GM23338 (cell line): ENCODE results near the gene TMX2.

ENCODE experiments used
- CREB1 ChIP-seq: fragments of 250-450 bp; sonication (Bioruptor Pico); IDR thresholded peaks from 2 replicates; pipeline ENCODE4 v1.5.0; 2020; ENCODE audit warnings: low read depth, mild to moderate bottlenecking, moderate library complexity
- CTCF ChIP-seq, 2 experiments: fragments of 200-600 bp in 1 of 2; sonication (generic) in 1 of 2; conservative IDR thresholded peaks; 2 replicates each; pipeline versions ENCODE4 v1.5.1 to v1.6.1; 2016 to 2017; ENCODE audit warnings: antibody characterized with exemption in 2 of 2, low read depth in 2 of 2, mild to moderate bottlenecking in 2 of 2, moderate library complexity in 1 of 2
- EZH2 ChIP-seq: fragments of 200-600 bp; sonication (generic); IDR thresholded peaks from one replicate; pipeline ENCODE4 v1.8.0; 2017; ENCODE audit warnings: antibody characterized with exemption, mild to moderate bottlenecking, low read depth; ENCODE audit not compliant: unreplicated experiment
- REST ChIP-seq: IDR thresholded peaks from one replicate; pipeline ENCODE4 v1.6.1; 2018; ENCODE audit warnings: antibody characterized with exemption; ENCODE audit not compliant: unreplicated experiment

GRCh38 chr11:57786436-57786835 lies 74.0 kb downstream of the TMX2 start:
- TF ChIP-seq EZH2 (no peak), CTCF (conservative IDR thresholded peaks at IDR 0.05; ENCODE audit: low read depth in 2 of 2) (no peak), REST (no peak), CREB1 (no peak)
